ENCODE data around the gene RALGPS1.

RALGPS1 gene

GRCh38 chr9:127132921-127133647, 218.5 kb downstream of the RALGPS1 start:
- Histone ChIP-seq H3K4me1 (ENCODE audit: control insufficient read depth, insufficient read depth, low read length) (peaks cover 17% of the 10 kb centered on the region), H3K36me3 (ENCODE audit: control insufficient read depth, insufficient read depth, low read length) (no peaks in the 10 kb centered on the region), H3K9me3 (ENCODE audit: control insufficient read depth, low read length) (no peaks in the 10 kb centered on the region), H3K27ac (ENCODE audit: insufficient read depth, low read depth, low read length, poor library complexity, severe bottlenecking) (no peak overlapping the region), H3K4me3 (ENCODE audit: insufficient read depth, low read depth, low read length) (no peak overlapping the region), H3K27me3 (ENCODE audit: control insufficient read depth, insufficient read depth, low read length, poor library complexity, severe bottlenecking) (no peaks in the 10 kb centered on the region)
- WGBS, 2 experiments = 32 to 35% methylated on average over 15 of the region's 15 CpGs

DNA sequence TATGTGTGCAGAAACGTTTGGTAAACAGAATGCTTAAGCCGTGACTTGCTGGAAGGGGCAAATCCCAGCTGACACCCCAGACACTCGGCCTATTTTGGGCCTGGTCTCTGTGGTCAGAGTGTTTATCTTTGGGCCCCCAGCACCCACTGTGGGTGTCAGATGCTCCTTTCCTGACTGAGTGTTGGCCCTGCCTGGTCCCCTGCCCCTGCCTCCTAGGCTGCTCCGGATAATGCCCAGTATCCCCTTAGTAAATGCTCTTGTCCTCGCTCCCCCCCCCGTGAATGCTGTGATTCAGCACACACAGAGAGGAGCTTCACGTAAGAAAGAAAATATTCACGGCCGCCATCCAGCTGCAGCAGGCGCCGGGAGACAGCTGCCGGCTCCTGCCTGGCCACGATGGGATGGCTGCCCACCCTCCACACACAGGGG, 219.2 kb downstream of the RALGPS1 start:
- Histone ChIP-seq H3K9me3 (ENCODE audit: control insufficient read depth, low read length) (no peaks in the 10 kb centered on the region), H3K36me3 (ENCODE audit: control insufficient read depth, insufficient read depth, low read length) (no peaks in the 10 kb centered on the region), H3K4me1 (ENCODE audit: control insufficient read depth, insufficient read depth, low read length) (peaks cover 17% of the 10 kb centered on the region), H3K4me3 (ENCODE audit: insufficient read depth, low read depth, low read length) (no peak overlapping the region), H3K27me3 (ENCODE audit: control insufficient read depth, insufficient read depth, low read length, poor library complexity, severe bottlenecking) (no peaks in the 10 kb centered on the region), H3K27ac (ENCODE audit: insufficient read depth, low read depth, low read length, poor library complexity, severe bottlenecking) (no peak overlapping the region)
- 26 to 31% methylated on average over 13 of the region's 13 CpGs for WGBS, 2 experiments

- Histone ChIP-seq H3K4me3 (ENCODE audit: insufficient read depth, low read depth, low read length) (no peak overlapping the region), H3K9me3 (ENCODE audit: control insufficient read depth, low read length) (no peaks in the 10 kb centered on the region), H3K27ac (ENCODE audit: insufficient read depth, low read depth, low read length, poor library complexity, severe bottlenecking) (no peak overlapping the region), H3K36me3 (ENCODE audit: control insufficient read depth, insufficient read depth, low read length) (no peaks in the 10 kb centered on the region), H3K27me3 (ENCODE audit: control insufficient read depth, insufficient read depth, low read length, poor library complexity, severe bottlenecking) (no peaks in the 10 kb centered on the region), H3K4me1 (ENCODE audit: control insufficient read depth, insufficient read depth, low read length) (peaks cover 17% of the 10 kb centered on the region)
- WGBS, 2 experiments = 89 to 97% methylated on average over 3 of the region's 4 CpGs
These were observed 220.6 kb downstream of the RALGPS1 start for GRCh38 chr9:127135056-127135745.

GRCh38 chr9:127136081-127136879, 221.7 kb downstream of the RALGPS1 start:
- H3K36me3 ChIP-seq (ENCODE audit: control insufficient read depth, insufficient read depth, low read length) = no peaks in the 10 kb centered on the region
- no peak overlapping the region for H3K27ac ChIP-seq (ENCODE audit: insufficient read depth, low read depth, low read length, poor library complexity, severe bottlenecking)
- peaks cover 10% of the 10 kb centered on the region for H3K4me1 ChIP-seq (ENCODE audit: control insufficient read depth, insufficient read depth, low read length)
- H3K9me3 ChIP-seq (ENCODE audit: control insufficient read depth, low read length) = no peaks in the 10 kb centered on the region
- H3K4me3 ChIP-seq (ENCODE audit: insufficient read depth, low read depth, low read length) = no peak overlapping the region
- no peaks in the 10 kb centered on the region for H3K27me3 ChIP-seq (ENCODE audit: control insufficient read depth, insufficient read depth, low read length, poor library complexity, severe bottlenecking)
- WGBS, 2 experiments = 90% methylated on average over 8 of the region's 8 CpGs

DNA sequence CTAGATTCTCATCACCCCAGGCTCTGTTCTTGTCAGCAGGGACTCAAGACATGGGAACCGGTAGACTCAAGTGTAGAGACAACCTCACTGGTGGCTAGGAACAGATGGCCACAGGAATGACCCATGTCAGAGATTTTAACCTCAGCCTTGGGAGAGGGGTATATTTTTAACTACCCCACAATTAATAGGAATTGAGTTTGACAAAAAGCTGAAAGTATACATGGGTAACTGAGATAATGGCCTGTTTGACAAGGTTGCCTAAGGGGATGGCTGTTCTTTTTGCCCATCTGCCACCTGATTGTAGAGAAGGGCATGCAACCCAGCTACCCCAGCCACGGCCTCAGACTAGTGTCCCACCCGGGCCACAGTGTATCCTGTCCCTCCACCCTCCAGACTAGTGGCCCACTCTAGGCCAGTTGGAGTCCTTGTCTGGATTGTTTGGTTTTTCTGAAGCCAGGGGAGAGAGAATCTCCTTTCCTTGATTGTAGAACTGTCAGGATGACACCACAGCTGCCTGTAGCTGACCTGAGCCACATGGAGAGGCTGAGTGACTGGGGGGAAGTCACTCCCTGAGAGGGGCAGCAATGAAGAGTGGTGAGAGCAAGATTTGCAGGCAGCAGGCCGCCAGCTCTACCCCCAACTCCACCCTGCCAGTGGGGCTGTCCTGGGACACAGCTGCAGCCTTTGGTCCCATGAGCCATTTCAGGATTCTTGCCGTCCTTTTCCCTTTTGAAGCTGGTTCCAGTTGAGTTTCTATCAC, 222.5 kb downstream of the RALGPS1 start:
- Histone ChIP-seq H3K4me3 (ENCODE audit: insufficient read depth, low read depth, low read length) (no peak overlapping the region), H3K4me1 (ENCODE audit: control insufficient read depth, insufficient read depth, low read length) (peaks cover 10% of the 10 kb centered on the region), H3K27me3 (ENCODE audit: control insufficient read depth, insufficient read depth, low read length, poor library complexity, severe bottlenecking) (no peaks in the 10 kb centered on the region), H3K36me3 (ENCODE audit: control insufficient read depth, insufficient read depth, low read length) (no peaks in the 10 kb centered on the region), H3K27ac (ENCODE audit: insufficient read depth, low read depth, low read length, poor library complexity, severe bottlenecking) (no peak overlapping the region), H3K9me3 (ENCODE audit: control insufficient read depth, low read length) (no peaks in the 10 kb centered on the region)
- WGBS, 2 experiments = 87 to 95% methylated on average over 5 of the region's 5 CpGs

GRCh38 chr9:127137640-127138360, 223.2 kb downstream of the RALGPS1 start:
- Histone ChIP-seq H3K4me1 (ENCODE audit: control insufficient read depth, insufficient read depth, low read length) (peaks cover 10% of the 10 kb centered on the region), H3K27ac (ENCODE audit: insufficient read depth, low read depth, low read length, poor library complexity, severe bottlenecking) (no peak overlapping the region), H3K27me3 (ENCODE audit: control insufficient read depth, insufficient read depth, low read length, poor library complexity, severe bottlenecking) (no peaks in the 10 kb centered on the region), H3K36me3 (ENCODE audit: control insufficient read depth, insufficient read depth, low read length) (no peaks in the 10 kb centered on the region), H3K4me3 (ENCODE audit: insufficient read depth, low read depth, low read length) (no peak overlapping the region), H3K9me3 (ENCODE audit: control insufficient read depth, low read length) (no peaks in the 10 kb centered on the region)
- 96% methylated on average over 11 of the region's 11 CpGs for WGBS, 2 experiments

GRCh38 chr9:127138444-127138843, 223.9 kb downstream of the RALGPS1 start:
- Histone ChIP-seq H3K27me3 (ENCODE audit: control insufficient read depth, insufficient read depth, low read length, poor library complexity, severe bottlenecking) (no peaks in the 10 kb centered on the region), H3K27ac (ENCODE audit: insufficient read depth, low read depth, low read length, poor library complexity, severe bottlenecking) (no peak overlapping the region), H3K4me1 (ENCODE audit: control insufficient read depth, insufficient read depth, low read length) (peaks cover 5% of the 10 kb centered on the region), H3K36me3 (ENCODE audit: control insufficient read depth, insufficient read depth, low read length) (no peaks in the 10 kb centered on the region), H3K9me3 (ENCODE audit: control insufficient read depth, low read length) (no peaks in the 10 kb centered on the region), H3K4me3 (ENCODE audit: insufficient read depth, low read depth, low read length) (no peak overlapping the region)
- WGBS, 2 experiments = 92 to 95% methylated on average over 4 of the region's 4 CpGs

DNA sequence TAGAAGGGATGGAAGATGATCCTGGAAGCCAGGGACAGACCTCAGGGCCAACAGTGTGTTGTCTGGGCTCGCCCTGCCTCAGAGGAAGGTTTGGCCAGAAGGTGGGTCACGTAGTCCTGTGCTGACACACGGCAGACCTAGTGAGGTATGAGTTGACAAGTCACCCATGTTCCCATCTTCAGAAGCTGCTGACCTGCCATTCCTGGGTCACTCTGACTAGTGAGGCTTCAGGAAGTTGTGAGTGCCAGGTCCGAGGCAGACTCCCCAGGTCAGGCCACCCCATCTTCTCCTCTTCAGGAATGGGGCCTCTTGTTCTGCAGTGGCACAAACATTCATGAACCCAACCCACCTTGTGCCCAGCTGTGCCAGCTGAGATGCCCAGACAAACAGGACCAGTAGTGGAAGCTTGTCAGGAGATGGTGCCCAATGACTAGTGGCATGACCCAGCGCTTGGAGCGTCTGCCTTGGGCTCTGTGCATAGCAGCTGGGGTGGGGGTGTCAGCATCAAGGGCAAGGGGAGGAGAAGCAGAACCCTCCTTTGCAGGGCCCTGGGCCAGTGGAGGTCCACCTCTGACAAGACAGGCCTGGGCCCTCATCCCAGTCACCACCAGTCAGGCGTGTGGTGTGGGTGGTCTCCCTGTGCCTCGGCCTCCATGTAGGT, 224.6 kb downstream of the RALGPS1 start:
- Histone ChIP-seq H3K9me3 (ENCODE audit: control insufficient read depth, low read length) (no peaks in the 10 kb centered on the region), H3K4me1 (ENCODE audit: control insufficient read depth, insufficient read depth, low read length) (no peaks in the 10 kb centered on the region), H3K27me3 (ENCODE audit: control insufficient read depth, insufficient read depth, low read length, poor library complexity, severe bottlenecking) (no peaks in the 10 kb centered on the region), H3K36me3 (ENCODE audit: control insufficient read depth, insufficient read depth, low read length) (no peaks in the 10 kb centered on the region), H3K4me3 (ENCODE audit: insufficient read depth, low read depth, low read length) (no peak overlapping the region), H3K27ac (ENCODE audit: insufficient read depth, low read depth, low read length, poor library complexity, severe bottlenecking) (no peak overlapping the region)
- 93 to 95% methylated on average over 8 of the region's 8 CpGs for WGBS, 2 experiments

DNA sequence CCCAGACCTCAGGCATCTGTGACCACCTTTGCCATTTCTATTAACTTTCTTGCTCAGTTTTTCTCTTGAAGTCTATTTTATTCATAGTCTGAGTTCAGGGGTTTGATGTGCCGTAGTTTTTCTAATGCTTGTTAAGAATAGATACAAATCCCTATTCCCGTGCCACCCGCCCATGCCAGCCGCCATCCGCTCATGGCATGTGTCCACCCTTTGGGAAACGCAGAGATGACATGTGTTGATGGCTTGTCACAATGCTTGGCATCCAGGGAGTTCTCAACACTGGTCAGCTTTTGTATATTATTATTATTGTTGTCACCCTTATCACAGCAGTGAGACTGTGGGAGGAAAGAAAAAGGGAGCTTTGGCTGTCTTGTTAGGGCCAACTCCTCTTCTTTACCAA, 225.2 kb downstream of the RALGPS1 start:
- Histone ChIP-seq H3K27ac (ENCODE audit: insufficient read depth, low read depth, low read length, poor library complexity, severe bottlenecking) (no peak overlapping the region), H3K27me3 (ENCODE audit: control insufficient read depth, insufficient read depth, low read length, poor library complexity, severe bottlenecking) (no peaks in the 10 kb centered on the region), H3K36me3 (ENCODE audit: control insufficient read depth, insufficient read depth, low read length) (no peaks in the 10 kb centered on the region), H3K4me3 (ENCODE audit: insufficient read depth, low read depth, low read length) (no peak overlapping the region), H3K9me3 (ENCODE audit: control insufficient read depth, low read length) (no peaks in the 10 kb centered on the region), H3K4me1 (ENCODE audit: control insufficient read depth, insufficient read depth, low read length) (no peaks in the 10 kb centered on the region)
- WGBS, 2 experiments = 95 to 98% methylated on average over 6 of the region's 6 CpGs
